Activated CD4-positive, alpha-beta T cell treated with anti-CD3 and anti-CD28 coated beads, Interleukin-2, amount 50 U/mL, for 1 hour (primary cell): Measurements from ENCODE around the gene SEC22A.

ENCODE experiments used
- DNase-seq: peaks from one replicate; pipeline ENCODE4 v3.0.0-alpha.2; 2020

Gene SEC22A

DNA sequence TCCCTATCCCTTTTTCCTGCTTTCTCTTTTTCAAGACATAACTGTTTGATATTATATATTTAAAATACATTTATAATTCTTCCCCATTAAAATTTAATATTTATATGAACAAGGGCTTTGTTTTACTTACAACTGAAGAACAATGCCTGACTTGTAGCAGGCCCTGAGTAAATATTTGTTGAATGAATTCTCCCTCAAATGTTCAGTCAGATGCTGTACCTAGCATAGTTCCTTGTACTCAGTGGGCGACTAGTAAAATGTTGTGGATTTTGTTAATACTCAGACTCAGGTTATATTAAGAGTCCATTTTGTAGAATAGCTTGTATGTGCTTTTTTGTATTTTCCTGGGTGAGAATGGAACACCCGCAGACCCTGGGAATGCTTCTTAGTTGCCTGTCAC lies 69.1 kb downstream of the SEC22A start:
- DNase-seq = no peak

DNA sequence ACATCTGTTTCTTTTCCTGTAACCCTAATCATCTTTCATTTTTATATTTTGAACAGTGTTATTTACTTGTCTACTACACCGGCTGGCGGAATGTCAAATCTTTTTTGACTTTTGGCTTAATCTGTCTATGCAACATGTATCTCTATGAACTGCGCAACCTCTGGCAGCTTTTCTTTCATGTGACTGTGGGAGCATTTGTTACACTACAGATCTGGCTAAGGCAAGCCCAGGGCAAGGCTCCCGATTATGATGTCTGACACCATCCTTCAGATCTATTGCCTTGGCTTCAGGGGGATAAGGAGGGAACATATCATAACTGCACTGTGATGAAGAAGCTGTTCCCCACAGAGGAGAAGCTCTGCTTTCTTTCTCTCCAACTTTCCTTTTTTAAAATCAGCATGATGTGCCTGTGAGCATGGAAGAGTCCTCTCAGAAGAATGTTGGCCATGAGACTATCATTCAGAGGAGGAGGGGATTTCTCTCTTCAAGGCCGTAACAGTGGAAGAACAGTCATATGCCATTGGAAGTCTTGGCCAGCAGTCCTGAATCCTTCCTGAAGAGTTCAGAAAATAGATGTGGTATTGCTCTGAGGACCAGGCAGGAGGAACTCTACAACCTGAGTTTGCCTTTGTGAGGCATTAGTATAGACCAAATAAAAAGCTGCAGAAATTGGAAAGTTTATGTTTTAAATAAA lies 69.9 kb downstream of the SEC22A start:
- DNase-seq = no peak

DNA sequence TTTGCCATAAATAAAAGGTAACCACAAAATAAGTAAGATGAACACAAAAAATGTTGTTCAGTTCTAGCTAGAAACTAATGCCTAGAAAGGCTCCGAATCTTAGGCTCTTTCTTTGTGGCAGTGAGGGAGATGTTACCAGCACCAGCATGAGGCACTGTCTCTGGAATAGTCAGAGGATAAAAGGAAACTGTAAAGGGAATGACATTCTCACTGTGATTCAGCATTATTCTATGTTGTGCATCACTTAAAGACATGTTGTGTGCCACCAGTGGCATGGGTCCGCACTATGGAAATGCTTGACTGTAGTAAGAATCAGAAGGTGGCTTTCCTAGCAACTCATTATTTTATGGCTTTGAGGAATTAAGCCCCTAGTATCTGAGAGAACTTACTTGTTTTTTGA lies 70.8 kb downstream of the SEC22A start:
- no peak for DNase-seq

DNA sequence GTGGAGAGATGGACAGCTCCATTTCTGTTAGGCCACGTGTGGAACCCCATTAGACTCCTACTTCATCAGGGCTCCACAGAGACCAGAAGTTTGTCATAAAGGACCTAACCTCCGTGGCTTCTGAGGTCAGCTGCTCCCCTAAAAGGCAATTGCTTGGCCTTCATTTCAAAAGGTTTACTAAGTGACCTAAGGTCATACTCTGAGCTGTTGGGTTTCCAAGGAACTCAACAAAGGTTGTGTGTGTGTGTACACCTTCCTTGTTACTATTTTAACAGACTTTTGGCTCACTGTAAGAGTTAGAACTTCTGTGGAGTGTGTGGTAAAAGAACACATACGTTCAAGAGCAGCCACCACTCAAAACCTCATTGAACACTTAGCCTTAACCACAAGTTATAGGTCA lies 73.9 kb downstream of the SEC22A start:
- no peak for DNase-seq

DNA sequence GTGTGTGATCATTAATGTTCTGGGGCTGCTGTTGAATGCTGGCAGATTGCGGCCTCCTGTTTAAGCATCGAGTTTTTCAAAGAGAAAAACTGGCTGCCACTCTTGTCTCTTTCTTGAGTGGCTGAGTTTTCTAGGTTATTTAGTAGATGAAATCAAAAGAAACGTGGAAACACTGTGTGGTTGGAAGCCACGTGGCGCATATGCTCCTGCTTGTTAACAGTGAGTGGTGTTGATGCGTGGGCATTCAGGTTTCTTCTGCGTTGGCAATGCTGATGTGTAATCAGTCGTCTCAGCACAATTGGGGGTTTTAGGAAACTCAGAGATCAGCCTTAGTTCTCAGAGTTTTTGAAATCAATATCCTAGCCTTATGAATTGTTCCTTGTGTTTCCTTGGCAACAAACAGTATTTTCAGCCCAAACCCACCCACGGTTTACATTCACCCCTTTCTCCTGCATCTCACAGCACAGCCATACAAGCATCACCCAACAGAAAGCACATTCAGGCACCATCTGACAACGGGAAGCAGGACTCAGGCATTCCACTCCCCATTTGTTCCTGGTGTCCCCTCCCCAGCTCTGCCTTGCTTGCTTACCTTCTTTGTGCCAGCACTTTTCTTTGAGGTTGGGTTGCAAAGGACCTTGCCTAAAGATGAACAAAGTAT lies 74.7 kb downstream of the SEC22A start:
- DNase-seq = no peak

DNA sequence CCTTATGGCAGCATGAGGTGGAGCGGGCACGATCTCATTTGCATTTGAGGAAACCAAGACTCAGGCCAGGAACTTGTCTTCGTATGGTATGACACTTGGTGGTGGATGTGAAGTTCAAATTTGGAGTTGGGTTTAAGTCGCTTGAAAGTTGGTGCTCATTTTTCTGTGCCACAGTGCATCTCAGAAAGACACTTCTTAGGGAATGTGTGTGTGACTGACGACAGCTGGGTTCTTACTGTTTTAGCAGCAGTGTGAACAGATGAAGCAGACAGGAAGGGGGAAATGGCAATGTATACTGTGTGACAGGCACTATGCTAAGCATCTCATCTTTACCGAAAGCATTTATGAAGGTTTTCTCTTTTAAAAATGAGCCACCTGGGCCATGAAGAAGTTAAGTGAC lies 75.4 kb downstream of the SEC22A start:
- no peak for DNase-seq

DNA sequence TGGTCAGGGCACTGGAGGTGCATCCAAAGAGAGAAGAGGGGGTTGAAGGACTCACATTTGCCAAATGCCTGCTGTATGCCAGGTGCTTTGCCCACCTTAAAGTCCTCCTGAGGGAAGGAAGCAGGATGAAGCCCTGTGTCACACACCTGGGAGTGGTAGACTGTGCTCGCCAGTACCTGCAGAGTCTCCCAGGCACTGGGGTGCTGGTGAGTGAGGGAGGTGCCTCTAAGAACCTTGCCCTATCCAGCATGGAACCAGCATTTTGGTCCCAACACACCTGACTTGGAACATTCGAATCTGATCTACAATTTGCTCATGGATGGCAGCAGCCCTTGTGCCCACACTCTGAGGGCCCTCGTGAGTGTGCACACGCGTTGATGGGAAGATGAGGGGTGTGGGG lies 76.7 kb downstream of the SEC22A start:
- DNase-seq = no peak

DNA sequence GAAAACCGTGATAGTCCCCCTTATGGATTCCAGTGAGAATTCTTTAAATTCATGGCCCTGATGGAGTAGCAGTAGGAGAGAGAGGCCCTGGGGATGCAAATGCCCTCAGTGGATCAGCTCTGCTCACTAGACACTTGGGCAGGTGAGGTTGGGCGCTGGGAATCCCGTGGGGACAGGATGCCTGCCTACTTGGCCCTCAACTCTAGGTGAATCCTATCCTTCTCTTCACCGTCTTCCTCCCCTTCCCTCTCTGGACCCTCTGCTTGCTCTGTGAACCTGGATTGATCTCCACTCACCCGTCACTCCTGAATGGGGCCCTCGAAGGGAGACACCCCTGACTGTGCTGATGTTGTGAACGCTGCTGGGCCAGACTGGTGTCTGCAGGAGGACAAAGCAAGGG lies 77.4 kb downstream of the SEC22A start:
- DNase-seq = no peak

DNA sequence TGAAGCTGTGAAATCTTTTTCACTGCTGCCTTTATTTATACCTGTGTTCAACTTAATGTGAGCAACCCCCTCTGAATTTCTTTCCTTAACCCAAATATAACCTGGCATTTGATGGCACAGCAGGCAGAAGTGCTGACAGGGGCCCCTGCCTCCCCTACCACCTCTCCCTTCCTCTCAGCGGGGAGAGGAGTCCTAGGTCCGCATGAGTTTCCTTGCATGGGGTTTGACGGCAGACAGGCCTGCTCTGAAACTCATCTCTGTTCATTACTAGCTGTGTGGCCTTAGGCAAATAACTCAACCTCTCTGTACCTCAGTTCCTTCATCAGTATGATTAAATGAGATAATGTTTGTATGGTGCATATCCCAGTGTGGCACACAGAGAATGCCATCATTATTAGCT lies 79.7 kb downstream of the SEC22A start:
- no peak for DNase-seq

DNA sequence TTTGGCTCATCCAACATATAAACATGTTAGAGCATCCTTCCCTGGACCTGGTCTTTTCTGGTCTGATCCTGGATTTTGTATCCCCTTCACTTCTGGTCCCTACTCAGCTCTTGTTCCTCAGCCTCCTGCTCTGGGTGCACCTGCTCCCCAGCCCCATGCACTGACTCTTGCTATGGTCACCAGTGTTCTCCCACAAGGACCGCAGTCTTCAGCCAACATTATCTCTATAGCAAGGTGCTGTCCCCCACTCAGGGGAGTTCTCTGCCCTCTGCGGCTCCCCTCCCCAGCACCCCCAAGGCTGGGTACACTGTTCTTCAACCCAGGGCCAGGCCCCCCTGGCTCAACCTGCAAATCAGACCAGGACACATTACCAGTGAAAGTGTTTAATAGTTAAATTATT lies 80.2 kb downstream of the SEC22A start:
- no peak for DNase-seq

DNA sequence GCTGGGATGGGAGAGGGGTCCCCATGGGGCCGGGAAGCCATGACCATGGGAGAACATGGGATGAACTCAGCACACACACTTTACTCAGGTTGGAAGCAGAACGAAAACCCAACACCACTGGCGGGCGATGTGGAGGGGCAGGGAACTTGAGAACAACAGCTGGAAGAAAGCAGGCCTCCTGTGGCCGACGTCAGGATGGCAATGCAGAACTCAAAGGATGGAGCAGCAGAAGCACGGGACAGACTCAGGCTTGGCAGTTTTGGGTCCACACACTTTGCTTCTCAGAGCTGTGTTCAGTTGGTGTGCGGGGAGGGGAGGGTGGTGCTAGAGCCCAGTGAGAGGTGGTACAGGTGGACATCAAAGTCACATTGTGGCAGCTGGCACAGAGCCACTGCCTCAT lies 80.7 kb downstream of the SEC22A start:
- DNase-seq = no peak

DNA sequence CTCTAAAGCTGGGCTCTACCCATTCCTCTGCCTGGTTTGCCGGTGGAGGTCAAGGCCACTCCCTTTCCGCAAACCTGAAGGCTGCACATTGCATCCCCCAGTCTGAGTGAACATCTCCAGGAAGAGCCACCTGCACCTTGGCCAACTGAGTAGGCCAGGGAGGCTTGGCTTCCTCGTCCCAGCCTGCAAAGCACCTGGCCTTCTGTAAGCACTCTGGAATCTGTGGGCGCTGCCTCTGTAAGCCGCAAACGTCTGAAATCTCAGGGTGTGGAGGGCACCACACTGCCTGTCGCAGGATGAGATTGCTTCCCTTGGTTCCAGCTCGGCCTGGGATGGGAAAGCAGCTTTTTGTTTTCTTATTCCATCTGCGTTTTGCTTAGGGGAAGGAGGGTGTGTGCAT lies 81.3 kb downstream of the SEC22A start:
- no peak for DNase-seq

DNA sequence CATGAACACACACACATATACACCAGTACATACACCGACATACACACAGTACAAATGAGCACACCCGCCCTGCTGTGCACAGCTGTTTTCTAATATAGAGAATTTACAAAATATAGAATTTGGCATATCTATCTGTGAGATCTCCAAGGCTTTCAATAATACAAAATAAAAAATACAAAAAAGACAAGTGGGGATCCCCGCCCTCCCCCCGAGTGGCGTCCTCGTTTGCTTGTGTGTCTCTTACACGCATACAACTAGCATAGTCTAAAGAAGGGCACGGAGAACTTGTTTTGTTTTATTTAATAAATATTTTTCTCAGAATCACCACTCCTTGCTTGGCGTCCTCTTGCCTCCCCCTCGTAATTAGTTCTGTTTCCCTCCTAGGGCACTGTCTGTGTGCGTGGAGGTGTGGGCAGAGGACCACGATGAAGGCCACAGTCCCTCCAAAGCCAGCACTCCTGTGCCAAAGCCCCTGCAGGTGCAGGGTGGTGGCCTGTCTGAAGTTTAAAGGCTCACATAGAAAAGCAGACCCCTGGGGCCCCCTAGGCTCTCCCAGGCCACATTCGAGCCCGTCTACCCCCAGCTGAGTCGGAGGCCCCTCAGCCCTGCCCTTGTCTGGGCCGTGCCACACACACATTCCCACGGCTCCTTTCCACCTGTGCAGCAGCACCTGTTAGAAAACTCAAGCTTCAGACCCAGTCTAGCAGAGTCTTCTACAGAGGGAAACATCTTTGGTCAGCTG lies 82.1 kb downstream of the SEC22A start:
- no peak for DNase-seq

DNA sequence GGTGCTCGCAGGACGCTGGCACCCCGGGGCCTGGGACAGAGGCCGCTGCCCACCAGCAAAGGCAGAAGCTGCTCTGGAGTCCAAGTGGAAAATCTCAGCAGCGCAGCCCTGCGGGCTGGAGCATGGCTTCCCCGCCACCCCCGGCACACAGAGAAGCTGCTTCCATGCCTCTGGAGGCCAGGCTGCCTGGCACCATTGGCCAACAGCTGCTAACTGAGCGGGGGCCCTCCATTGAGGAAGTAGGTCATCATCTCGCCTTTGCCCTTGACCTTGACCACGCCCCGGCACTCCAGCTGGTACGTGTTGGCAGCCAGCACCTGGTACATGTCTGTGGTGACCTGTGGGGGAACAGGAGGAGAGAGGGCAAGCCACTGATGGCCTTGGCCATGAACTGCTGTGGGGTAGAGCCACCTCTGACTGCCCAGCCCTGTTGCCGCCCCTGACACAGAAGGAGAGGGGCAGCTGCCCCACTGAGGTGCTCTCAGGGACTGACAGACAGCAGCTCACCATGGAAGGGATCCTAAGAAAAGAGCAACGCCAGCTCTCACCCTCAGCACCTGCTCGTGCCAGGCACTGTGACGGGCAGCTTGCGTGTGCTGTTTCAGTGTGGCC lies 82.8 kb downstream of the SEC22A start:
- no peak for DNase-seq

DNA sequence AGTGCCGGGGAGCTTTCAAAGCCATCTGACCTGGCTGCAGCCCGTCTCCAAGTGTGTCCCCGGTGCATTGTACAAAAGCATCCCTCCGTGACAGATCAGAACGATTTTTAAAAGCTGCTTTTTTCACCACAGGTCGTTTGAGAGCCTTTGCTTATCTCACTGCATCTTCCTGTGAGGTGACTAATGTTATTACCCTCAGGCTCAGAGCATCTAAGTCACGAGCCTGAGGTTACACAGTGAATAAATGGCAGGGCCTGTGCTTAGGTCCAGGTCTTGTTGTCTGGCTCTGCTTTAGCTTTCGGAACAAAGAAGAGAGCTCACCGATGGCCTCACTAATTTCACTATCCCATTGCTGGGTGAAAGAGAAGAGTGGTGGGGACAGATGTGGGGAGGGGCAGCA lies 83.3 kb downstream of the SEC22A start:
- no peak for DNase-seq

DNA sequence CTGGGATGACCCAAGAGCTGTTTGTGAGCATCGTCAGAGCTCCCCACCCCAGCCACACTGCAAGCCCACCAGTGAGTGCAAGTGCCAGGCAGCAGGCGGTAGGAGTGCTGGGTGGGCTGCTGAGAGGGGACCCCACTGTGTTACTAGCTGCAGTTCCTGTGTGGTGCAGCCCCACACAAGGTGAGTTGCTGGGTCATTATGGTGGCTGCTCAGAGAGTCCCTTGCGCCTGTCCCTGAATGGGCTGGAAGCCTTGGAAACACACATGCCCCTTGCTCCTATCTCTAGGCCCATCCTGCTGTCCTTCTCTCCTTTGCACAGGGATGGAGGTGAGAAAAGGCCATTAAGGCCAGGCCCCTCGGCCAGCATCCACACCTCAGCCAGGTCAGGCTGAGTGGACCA lies 83.7 kb downstream of the SEC22A start:
- DNase-seq = no peak

DNA sequence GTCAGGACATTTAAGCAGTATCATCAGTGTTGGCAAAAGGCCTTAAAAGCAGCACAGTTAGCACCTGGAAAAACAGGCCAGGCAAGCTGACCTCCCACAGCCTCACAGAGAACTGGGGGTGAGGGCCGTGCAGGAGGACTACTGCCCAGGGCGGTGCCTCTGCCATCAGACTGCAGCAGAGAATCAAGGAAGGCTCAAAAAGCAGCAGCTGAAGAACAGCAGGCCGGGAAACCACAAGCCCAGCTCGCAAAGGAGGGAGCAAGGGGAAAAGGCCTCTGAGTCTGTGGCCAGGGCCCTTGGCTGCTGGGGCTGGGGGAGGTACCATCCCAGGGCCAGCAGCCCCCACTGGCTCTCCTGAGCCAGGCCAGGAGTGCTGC lies 84.2 kb downstream of the SEC22A start:
- no peak for DNase-seq

DNA sequence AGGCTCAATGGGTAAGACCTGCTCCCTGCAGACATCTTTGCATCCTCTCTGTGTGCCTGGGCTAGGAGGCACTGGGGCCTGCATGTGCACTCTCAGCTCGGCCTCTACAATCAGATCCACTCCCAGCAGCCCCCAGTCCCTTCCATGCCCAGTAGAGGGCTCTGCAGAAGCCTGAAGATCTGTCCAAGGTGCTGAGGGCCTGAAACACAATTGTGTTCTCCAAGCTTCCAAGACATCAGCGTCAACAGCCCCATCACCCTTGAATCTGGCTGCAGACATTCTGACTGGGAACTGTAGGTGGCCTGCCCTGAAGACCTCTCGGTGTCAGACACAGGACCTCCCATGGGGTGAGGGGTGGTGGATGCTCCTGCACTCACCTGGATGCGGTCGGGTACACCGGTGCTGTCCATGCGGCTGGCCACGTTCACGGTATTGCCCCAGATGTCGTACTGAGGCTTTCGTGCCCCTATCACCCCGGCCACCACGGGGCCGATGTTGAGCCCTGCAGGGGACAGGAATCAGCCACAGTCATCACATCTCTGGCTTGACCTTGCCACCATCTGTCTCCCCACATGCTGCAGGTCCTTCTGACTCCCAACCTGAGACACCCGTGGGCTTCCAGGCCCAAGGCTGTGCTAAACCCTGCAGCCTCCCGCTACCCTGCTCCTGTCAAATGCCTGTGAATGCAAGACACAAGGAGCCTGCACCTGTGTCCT lies 84.7 kb downstream of the SEC22A start:
- DNase-seq = peak; percentile 14

DNA sequence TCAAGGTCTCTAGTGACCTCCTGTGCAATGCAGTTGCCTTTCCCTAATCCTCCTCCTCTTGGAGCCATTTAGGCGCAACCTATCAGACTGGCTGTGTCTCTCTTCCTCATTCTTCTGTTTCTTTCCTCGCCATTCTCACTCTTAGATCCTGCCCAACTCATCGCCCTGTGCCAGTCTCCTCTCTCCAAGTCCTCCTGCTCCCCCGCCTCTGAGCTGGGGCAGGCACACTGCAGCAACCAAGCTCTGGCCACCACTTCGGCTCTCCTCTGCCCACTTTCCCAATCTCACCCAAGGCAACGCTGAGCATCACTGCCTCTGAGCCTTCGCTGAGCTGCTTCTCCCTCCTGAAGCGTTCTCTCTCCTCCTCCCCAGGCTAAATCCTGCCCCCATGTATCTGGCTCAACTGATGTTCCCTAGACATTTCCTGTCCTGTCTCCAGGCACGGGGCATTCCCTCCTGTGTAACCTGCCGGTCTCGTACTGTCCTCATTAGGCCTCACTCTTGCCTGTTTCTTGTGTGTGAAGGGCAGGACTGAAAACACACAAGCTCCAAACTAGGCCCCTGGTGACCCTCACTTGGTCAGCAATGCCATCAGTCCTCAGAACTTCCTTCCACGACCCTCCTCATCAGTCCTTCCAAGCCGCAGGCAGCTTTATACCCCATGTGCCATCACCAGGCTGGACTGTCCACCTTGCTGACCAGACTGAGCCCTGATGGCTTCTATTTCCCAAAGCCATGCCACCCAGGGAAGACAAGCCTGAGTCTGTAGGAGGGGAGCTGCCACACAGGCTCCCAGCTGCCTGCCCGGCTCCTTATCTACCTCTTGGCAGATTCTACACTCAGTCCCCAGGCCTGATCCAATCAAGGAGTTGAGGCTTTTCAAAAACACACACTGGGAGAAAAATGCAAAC lies 85.6 kb downstream of the SEC22A start:
- no peak for DNase-seq

DNA sequence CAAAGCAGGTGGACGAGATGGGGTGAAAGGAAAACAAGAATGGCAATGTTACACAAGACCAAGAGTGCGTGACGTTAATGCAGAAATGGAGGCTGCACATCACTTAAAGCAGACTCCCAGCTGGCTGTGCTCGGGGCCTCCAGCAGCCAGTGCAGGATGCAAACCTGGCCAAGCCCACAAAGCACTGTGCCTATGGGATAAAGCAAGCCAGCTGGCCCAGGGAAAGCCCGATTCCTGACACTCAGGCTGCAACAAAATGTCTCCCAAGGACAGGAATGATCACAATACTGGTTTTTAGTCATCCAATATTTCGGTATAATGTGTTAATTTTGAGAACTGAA lies 86.2 kb downstream of the SEC22A start:
- no peak for DNase-seq

DNA sequence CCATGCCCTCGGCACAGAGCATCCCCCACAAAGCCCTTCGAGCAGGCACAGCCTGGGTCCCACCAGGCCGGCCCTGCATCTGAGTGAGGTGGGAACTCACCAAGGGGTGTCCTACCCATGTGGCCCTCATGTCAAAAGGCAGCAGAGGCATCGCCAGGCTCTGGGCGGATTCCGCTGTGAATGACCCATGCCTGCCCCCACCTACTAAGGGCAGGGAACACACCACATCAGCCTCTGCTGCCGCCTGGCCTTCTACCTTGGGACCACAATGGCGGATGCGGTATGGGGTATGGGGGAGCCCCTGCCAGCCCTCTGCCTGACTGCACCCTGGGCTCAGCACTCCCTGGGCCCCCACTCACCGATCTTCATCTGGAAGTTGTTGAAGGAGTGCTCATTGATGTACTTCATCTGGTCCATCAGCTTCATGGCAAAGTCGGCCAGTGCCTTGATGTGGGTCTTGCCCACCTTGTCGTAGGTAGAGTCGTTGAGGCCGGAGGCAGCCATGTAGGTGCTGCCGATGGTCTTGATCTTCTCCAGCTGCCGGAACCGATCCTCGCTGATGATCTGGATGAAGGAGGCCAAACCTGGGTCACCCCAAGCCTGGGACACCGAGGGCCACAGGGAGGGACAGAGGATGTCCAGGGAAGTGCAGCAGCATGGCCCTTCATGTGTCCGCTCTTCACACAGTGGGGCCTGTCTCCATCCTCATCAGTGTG lies 87.8 kb downstream of the SEC22A start:
- DNase-seq = no peak
